Measurements from ENCODE around the gene MMP3. TPM values are rescaled to one million over a fixed set of nuclear protein-coding genes. Genes with fewer than 3 reads are reported as not detected.

MMP3 gene
- polyA plus RNA-seq, 10 donors: 0.16 to 0.42 TPM; not detected in 8

GRCh38 chr11:102791271-102792036, 52.0 kb downstream of the MMP3 start:
- no peak for DNase-seq

- DNase-seq: no peak
Measured at GRCh38 chr11:102788334-102788995, 54.9 kb downstream of the MMP3 start.

Other genes starting within 250 kb of the MMP3 start
- not detected for gene MMP20, start 218.3 kb downstream of the MMP3 start, polyA plus RNA-seq (ENCODE audit: insufficient read length in 10 of 10)
- gene MMP27, start 137.8 kb downstream of the MMP3 start, polyA plus RNA-seq (ENCODE audit: insufficient read length in 10 of 10): 1 to 10 TPM in 1 of 10 donors, under 1 TPM in 4, not detected in 5; 0.11 to 1.2 (median 0.24) TPM
- under 1 TPM in 7 of 10 donors, not detected in 3; 0.05 to 0.28 (median 0.15) TPM for gene MMP8, start 118.7 kb downstream of the MMP3 start, polyA plus RNA-seq (ENCODE audit: insufficient read length in 10 of 10)
- gene MMP10, start 63.0 kb downstream of the MMP3 start, polyA plus RNA-seq (ENCODE audit: insufficient read length in 10 of 10): under 1 TPM in 1 of 10 donors, not detected in 9; 0.07 TPM
- gene MMP1, start 45.4 kb downstream of the MMP3 start, polyA plus RNA-seq (ENCODE audit: insufficient read length in 10 of 10): 1 to 10 TPM in 1 of 10 donors, under 1 TPM in 9; 0.15 to 3.7 (median 0.44) TPM
- gene MMP12, start 31.4 kb upstream of the MMP3 start, polyA plus RNA-seq (ENCODE audit: insufficient read length in 10 of 10): not detected
- under 1 TPM in 3 of 10 donors, not detected in 7; 0.08 to 0.11 (median 0.10) TPM for gene MMP13, start 112.1 kb upstream of the MMP3 start, polyA plus RNA-seq (ENCODE audit: insufficient read length in 10 of 10)
- 10 to 100 TPM; 30.0 to 40.3 (median 35.1) TPM for gene DCUN1D5, start 248.6 kb upstream of the MMP3 start, polyA plus RNA-seq (ENCODE audit: insufficient read length in 10 of 10)